ENCODE measurements around the gene LHCGR.

GRCh38 chr2:48695991-48696390 lies 59.5 kb downstream of the LHCGR start:
- TF ChIP-seq, protein P1, sequence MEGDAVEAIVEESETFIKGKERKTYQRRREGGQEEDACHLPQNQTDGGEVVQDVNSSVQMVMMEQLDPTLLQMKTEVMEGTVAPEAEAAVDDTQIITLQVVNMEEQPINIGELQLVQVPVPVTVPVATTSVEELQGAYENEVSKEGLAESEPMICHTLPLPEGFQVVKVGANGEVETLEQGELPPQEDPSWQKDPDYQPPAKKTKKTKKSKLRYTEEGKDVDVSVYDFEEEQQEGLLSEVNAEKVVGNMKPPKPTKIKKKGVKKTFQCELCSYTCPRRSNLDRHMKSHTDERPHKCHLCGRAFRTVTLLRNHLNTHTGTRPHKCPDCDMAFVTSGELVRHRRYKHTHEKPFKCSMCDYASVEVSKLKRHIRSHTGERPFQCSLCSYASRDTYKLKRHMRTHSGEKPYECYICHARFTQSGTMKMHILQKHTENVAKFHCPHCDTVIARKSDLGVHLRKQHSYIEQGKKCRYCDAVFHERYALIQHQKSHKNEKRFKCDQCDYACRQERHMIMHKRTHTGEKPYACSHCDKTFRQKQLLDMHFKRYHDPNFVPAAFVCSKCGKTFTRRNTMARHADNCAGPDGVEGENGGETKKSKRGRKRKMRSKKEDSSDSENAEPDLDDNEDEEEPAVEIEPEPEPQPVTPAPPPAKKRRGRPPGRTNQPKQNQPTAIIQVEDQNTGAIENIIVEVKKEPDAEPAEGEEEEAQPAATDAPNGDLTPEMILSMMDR (IDR thresholded peaks at IDR 0.05), result no peak
- no peak for TF ChIP-seq SIN3A (IDR thresholded peaks at IDR 0.05; ENCODE audit: borderline replicate concordance, low read depth, low read length)
- TF ChIP-seq, protein P2, sequence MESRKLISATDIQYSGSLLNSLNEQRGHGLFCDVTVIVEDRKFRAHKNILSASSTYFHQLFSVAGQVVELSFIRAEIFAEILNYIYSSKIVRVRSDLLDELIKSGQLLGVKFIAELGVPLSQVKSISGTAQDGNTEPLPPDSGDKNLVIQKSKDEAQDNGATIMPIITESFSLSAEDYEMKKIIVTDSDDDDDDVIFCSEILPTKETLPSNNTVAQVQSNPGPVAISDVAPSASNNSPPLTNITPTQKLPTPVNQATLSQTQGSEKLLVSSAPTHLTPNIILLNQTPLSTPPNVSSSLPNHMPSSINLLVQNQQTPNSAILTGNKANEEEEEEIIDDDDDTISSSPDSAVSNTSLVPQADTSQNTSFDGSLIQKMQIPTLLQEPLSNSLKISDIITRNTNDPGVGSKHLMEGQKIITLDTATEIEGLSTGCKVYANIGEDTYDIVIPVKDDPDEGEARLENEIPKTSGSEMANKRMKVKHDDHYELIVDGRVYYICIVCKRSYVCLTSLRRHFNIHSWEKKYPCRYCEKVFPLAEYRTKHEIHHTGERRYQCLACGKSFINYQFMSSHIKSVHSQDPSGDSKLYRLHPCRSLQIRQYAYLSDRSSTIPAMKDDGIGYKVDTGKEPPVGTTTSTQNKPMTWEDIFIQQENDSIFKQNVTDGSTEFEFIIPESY (IDR thresholded peaks at IDR 0.05; ENCODE audit: borderline replicate concordance, low read depth), result no peak
- no peak for TF ChIP-seq YY1 (IDR thresholded peaks at IDR 0.05; ENCODE audit: low read depth)
- TF ChIP-seq EZH2phosphoT487 (IDR thresholded peaks at IDR 0.05; ENCODE audit: borderline replicate concordance, low read depth), result no peak
- TF ChIP-seq EP300 (IDR thresholded peaks at IDR 0.05; ENCODE audit: borderline replicate concordance in 1 of 2, low read depth in 1 of 2, low read length in 1 of 2), result no peak
- TF ChIP-seq CHD2 (IDR thresholded peaks at IDR 0.05; ENCODE audit: low read length, partially characterized antibody), result no peak
- TF ChIP-seq, protein P3, sequence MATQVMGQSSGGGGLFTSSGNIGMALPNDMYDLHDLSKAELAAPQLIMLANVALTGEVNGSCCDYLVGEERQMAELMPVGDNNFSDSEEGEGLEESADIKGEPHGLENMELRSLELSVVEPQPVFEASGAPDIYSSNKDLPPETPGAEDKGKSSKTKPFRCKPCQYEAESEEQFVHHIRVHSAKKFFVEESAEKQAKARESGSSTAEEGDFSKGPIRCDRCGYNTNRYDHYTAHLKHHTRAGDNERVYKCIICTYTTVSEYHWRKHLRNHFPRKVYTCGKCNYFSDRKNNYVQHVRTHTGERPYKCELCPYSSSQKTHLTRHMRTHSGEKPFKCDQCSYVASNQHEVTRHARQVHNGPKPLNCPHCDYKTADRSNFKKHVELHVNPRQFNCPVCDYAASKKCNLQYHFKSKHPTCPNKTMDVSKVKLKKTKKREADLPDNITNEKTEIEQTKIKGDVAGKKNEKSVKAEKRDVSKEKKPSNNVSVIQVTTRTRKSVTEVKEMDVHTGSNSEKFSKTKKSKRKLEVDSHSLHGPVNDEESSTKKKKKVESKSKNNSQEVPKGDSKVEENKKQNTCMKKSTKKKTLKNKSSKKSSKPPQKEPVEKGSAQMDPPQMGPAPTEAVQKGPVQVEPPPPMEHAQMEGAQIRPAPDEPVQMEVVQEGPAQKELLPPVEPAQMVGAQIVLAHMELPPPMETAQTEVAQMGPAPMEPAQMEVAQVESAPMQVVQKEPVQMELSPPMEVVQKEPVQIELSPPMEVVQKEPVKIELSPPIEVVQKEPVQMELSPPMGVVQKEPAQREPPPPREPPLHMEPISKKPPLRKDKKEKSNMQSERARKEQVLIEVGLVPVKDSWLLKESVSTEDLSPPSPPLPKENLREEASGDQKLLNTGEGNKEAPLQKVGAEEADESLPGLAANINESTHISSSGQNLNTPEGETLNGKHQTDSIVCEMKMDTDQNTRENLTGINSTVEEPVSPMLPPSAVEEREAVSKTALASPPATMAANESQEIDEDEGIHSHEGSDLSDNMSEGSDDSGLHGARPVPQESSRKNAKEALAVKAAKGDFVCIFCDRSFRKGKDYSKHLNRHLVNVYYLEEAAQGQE (IDR thresholded peaks at IDR 0.05; ENCODE audit: low read depth, low read length), result no peak
- no peak for TF ChIP-seq RCOR1 (IDR thresholded peaks at IDR 0.05; ENCODE audit: low read length)
- TF ChIP-seq, protein P4, sequence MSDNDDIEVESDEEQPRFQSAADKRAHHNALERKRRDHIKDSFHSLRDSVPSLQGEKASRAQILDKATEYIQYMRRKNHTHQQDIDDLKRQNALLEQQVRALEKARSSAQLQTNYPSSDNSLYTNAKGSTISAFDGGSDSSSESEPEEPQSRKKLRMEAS (IDR thresholded peaks at IDR 0.05; ENCODE audit: low read depth), result no peak
- TF ChIP-seq PBX3 (IDR thresholded peaks at IDR 0.05), result no peak
- no peak for TF ChIP-seq MEF2A (IDR thresholded peaks at IDR 0.05; ENCODE audit: borderline replicate concordance, low read depth)
